Neural cell (in vitro differentiated cells): ENCODE data around the gene IGSF21.

Experiments
- CTCF ChIP-seq: fragments of 450-650 bp; IDR thresholded peaks from 2 replicates; pipeline ENCODE4 v1.5.1; 2014; ENCODE audit warnings: antibody characterized with exemption, mild to moderate bottlenecking, moderate library complexity; ENCODE audit not compliant: poor library complexity, severe bottlenecking
- EP300 ChIP-seq: fragments of 450-650 bp; conservative IDR thresholded peaks from 2 replicates; pipeline ENCODE4 v1.6.1; 2014; ENCODE audit warnings: antibody characterized with exemption, mild to moderate bottlenecking, moderate library complexity; ENCODE audit not compliant: poor library complexity, severe bottlenecking
- TAF1 ChIP-seq: IDR thresholded peaks from 2 replicates; pipeline ENCODE4 v1.6.1; 2012; ENCODE audit warnings: low read depth

GRCh38 chr1:18262726-18263125 is 155.1 kb downstream of the IGSF21 start:
- TF ChIP-seq CTCF (no peak), EP300 (no peak), TAF1 (no peak)
